ENCODE measurements around the gene NUDT12.

- no peak for TF ChIP-seq CTCF (IDR thresholded peaks at IDR 0.05)
- no peak for TF ChIP-seq POLR2AphosphoS5 (IDR thresholded peaks at IDR 0.05; ENCODE audit: low read depth, low read length)
- no peak for TF ChIP-seq TCF7L2 (IDR thresholded peaks at IDR 0.05; ENCODE audit: low read depth, low read length)
These were observed 37.5 kb upstream of the NUDT12 start for GRCh38 chr5:103600086-103600485.
